HEK293T (cell line): ENCODE measurements around the gene RASD1.

Experiments used
- CTCF ChIA-PET: fragments of 350-600 bp; formaldehyde crosslinking; extraction: SDS; loops from one replicate; lab custom pipeline; 2021; ENCODE audit warnings: antibody characterized with exemption, inconsistent platforms; lab: Yijun Ruan, JAX
- POLR2A ChIA-PET: fragments of 350-600 bp; formaldehyde crosslinking; extraction: SDS; loops from one replicate; lab custom pipeline; 2020; ENCODE audit warnings: antibody characterized with exemption, inconsistent platforms; lab: Yijun Ruan, JAX
- DNase-seq: peaks from one replicate; pipeline ENCODE4 v3.0.0; 2012; ENCODE audit warnings: mixed read lengths; ENCODE audit errors: extremely low spot score
- ARNT ChIP-seq: fragments of 450-650 bp; IDR thresholded peaks from 2 replicates; pipeline ENCODE4 v1.6.1; 2017; ENCODE audit warnings: mild to moderate bottlenecking
- BHLHE40 ChIP-seq: fragments of 450-650 bp; IDR thresholded peaks from 2 replicates; pipeline ENCODE4 v1.6.1; 2016; ENCODE audit warnings: mild to moderate bottlenecking, moderate library complexity, borderline replicate concordance
- CTBP1 ChIP-seq: fragments of 450-650 bp; IDR thresholded peaks from 2 replicates; pipeline ENCODE4 v1.6.1; 2016; ENCODE audit warnings: borderline replicate concordance
- ELF4 ChIP-seq: fragments of 450-650 bp; IDR thresholded peaks from 2 replicates; pipeline ENCODE4 v1.6.1; 2017; ENCODE audit warnings: antibody characterized with exemption
- FOXA1 ChIP-seq: fragments of 450-650 bp; IDR thresholded peaks from 2 replicates; pipeline ENCODE4 v1.6.1; 2016; ENCODE audit warnings: mild to moderate bottlenecking
- FOXK2 ChIP-seq: fragments of 450-650 bp; IDR thresholded peaks from 2 replicates; pipeline ENCODE4 v1.6.1; 2016; ENCODE audit warnings: mild to moderate bottlenecking
- FOXM1 ChIP-seq: fragments of 450-650 bp; IDR thresholded peaks from 2 replicates; pipeline ENCODE4 v1.6.1; 2017; ENCODE audit warnings: mild to moderate bottlenecking, borderline replicate concordance
- HDGF ChIP-seq: fragments of 450-650 bp; IDR thresholded peaks from 2 replicates; pipeline ENCODE4 v1.6.1; 2017; ENCODE audit warnings: antibody characterized with exemption, borderline replicate concordance
- L3MBTL2 ChIP-seq: fragments of 450-650 bp; conservative IDR thresholded peaks from 2 replicates; pipeline ENCODE4 v1.6.1; 2016; ENCODE audit warnings: mild to moderate bottlenecking
- LEF1 ChIP-seq: fragments of 450-650 bp; IDR thresholded peaks from 2 replicates; pipeline ENCODE4 v1.6.1; 2017; ENCODE audit warnings: mild to moderate bottlenecking, borderline replicate concordance
- NFRKB ChIP-seq: fragments of 450-650 bp; IDR thresholded peaks from 2 replicates; pipeline ENCODE4 v1.6.1; 2016; ENCODE audit warnings: mild to moderate bottlenecking, moderate library complexity
- SP1 ChIP-seq: fragments of 450-650 bp; IDR thresholded peaks from 2 replicates; pipeline ENCODE4 v1.6.1; 2017
- SUZ12 ChIP-seq: fragments of 450-650 bp; IDR thresholded peaks from 2 replicates; pipeline ENCODE4 v1.6.1; 2016; ENCODE audit warnings: mild to moderate bottlenecking
- TARDBP ChIP-seq: fragments of 450-650 bp; IDR thresholded peaks from 2 replicates; pipeline ENCODE4 v1.6.1; 2016
- ZNF384 ChIP-seq: fragments of 450-650 bp; IDR thresholded peaks from 2 replicates; pipeline ENCODE4 v1.6.1; 2016
- TF ChIP-seq, protein P1 (sequence below): fragments of 450-650 bp; IDR thresholded peaks from 2 replicates; pipeline ENCODE4 v1.6.1; 2016

The RASD1 gene

DNA sequence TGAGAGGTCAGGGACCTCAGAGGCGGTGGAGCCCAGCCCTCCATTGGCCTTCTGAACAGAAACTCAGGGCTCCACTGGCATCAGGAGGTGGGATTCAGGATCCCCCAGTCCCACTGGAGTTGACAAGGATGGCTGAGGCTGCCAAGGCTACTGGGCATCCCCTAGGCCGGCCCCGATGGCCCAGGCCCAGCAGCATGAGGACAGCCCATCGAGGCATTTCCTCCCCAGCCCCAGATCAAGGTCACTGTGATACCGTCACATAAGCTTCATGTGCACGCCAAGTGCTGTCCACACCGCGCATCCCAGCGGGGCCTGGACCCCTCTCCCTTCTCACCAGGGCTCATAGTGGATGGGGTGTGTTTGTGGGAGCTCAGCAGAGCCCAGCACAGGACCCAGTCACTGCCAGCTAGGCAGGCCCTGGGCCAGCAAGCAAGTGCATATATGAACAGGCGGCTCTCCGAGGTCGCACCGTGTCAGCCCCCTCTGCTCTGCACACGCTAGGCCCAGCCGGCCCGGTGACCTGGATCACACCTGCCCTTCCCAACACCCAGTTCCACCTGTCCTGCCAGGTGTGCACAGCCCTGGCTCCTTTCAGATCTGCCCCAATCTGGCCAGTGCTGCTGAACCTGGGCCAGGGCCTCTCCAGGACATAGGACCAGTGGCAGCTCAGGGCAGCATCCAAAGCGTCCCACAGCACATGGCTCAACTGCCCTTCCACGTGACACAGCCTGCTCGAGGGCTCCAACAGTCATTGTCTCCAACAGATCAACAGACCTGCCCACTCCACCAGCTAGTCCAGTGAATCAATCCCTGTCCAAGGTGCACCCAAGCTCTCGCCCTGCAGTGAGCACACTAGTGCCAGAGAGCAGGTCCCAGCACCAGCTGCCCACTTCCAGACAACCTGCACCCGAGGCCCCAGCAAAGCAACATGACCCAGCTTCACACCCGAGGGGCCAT, 32.8 kb upstream of the RASD1 start:
- DNase-seq: no peak
- TF ChIP-seq SP1 (no peak), ARNT (no peak), TARDBP (no peak), L3MBTL2 (no peak), ZNF384 (no peak), ELF4 (no peak), FOXK2 (no peak), NFRKB (no peak)
- TF ChIP-seq, protein P1, sequence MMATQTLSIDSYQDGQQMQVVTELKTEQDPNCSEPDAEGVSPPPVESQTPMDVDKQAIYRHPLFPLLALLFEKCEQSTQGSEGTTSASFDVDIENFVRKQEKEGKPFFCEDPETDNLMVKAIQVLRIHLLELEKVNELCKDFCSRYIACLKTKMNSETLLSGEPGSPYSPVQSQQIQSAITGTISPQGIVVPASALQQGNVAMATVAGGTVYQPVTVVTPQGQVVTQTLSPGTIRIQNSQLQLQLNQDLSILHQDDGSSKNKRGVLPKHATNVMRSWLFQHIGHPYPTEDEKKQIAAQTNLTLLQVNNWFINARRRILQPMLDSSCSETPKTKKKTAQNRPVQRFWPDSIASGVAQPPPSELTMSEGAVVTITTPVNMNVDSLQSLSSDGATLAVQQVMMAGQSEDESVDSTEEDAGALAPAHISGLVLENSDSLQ: no peak
- ChIA-PET POLR2A (interaction anchor here (1.1 kb wide), 1 partner anchor 10 kb away, joined by 3 read pairs; no protein-coding TSS in a partner anchor), CTCF (no interaction called here)

DNA sequence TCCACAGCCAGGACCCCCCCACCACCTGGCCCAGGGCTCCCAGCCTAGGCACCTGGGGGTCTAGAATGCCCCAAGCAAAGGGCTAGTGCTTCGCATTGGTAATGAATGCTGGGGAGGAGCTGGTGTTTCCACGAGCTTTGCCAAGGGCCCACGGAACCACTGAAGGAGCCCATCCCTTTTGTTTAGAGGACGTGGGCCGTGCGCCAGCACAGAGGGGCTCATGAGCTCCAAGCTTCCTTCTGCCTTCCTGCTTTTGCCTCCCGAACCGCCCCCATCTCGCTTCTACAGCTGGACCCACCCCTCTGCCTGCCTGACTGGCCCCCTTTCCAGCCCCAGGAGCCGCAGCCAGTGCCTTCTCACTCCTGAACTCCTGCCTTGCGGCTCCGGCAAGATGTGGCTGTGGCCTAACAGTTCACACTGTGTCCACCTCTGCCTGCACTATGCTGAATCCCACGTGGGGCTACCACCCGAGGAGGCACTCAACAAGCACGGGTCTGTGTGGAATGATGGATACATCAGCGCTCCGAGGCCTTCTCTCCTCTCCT, 31.8 kb upstream of the RASD1 start:
- ChIA-PET CTCF (interaction anchor here (0.7 kb wide), 1 partner anchor 9 kb away, joined by 3 read pairs; no protein-coding TSS in a partner anchor), POLR2A (interaction anchor here (1.0 kb wide), 1 partner anchor 9 kb away, joined by 3 read pairs; no protein-coding TSS in a partner anchor)
- TF ChIP-seq CTBP1 (no peak), ZNF384 (no peak)
- no peak for DNase-seq

DNA sequence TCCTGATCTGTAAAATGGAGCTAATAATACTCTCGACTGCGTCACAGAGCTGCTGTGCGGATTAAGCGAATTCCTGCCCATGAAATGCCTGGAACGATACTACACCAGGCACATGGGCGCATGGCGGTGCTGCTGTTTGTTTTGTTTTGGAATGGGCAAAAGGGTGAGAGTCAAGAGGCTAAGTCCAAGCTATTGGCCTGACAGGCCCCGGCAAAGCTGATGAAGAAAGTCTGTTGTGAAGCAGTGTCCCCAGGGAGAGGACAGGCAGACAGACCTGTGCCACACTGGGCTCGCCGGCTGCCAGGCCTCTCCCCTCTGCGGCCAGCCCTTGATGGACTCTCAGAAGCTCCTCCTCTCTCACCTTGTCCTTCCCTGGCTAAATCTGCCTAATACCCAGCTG, 31.3 kb upstream of the RASD1 start:
- TF ChIP-seq ARNT (no peak), ZNF384 (no peak), HDGF (no peak), SUZ12 (no peak), ELF4 (no peak), BHLHE40 (no peak), CTBP1 (no peak), FOXA1 (no peak), NFRKB (no peak), TARDBP (no peak)
- TF ChIP-seq, protein P1: no peak
- DNase-seq: no peak
- CTCF ChIA-PET: no interaction called here
- POLR2A ChIA-PET: interaction anchor here (1.0 kb wide), 1 partner anchor 8 kb away, joined by 3 read pairs; no protein-coding TSS in a partner anchor

GRCh38 chr17:17526369-17526768, 30.2 kb upstream of the RASD1 start:
- CTCF ChIA-PET: no interaction called here
- TF ChIP-seq, protein P1: no peak
- TF ChIP-seq FOXA1 (no peak), TARDBP (no peak), SUZ12 (no peak), HDGF (no peak), CTBP1 (no peak), SP1 (no peak), FOXM1 (no peak), ELF4 (no peak), LEF1 (no peak), BHLHE40 (no peak), FOXK2 (no peak), NFRKB (no peak)
- POLR2A ChIA-PET: no interaction called here
- DNase-seq: no peak

DNA sequence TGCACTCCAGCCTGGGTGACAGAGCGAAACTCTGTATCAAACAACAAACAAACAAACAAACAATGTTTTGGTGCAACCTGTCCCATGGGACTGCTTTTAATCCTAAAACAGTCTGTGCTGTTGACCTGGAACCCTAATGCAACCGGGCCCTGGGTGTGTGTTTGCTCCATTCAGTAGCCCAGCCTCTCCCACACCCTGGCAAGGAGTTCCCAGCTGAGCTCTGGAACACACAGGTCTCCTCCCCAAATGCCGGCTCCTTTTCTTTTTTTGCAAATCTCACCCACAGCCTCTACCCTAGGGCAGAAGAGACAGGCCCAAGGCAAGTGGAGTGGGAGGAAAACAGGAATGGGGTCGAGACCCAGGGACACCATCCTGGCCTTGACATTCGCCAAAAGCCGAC, 29.8 kb upstream of the RASD1 start:
- DNase-seq: no peak
- ChIA-PET POLR2A (no interaction called here), CTCF (no interaction called here)
- TF ChIP-seq BHLHE40: no peak
- no peak for TF ChIP-seq ARNT
- TF ChIP-seq, protein P1: no peak
- TF ChIP-seq ELF4: no peak
- TF ChIP-seq TARDBP: no peak
- TF ChIP-seq FOXK2: no peak
- TF ChIP-seq ZNF384: no peak
- TF ChIP-seq CTBP1: no peak
- no peak for TF ChIP-seq NFRKB
- no peak for TF ChIP-seq L3MBTL2
- TF ChIP-seq SP1: no peak
- no peak for TF ChIP-seq FOXM1
- TF ChIP-seq FOXA1: no peak
